HepG2 (cell line): ENCODE results near the gene INHBA. TPM values are rescaled to one million over a fixed set of nuclear protein-coding genes. Genes with fewer than 3 reads are reported as not detected.
A peak's percentile ranks its signal among the peaks of the same experiment; 100 is the strongest.

Experiments used
- ATF7 ChIP-seq, 2 experiments: fragments of 450-650 bp in 1 of 2; sonication (generic) in 1 of 2; formaldehyde crosslinking in 1 of 2; IDR thresholded peaks; 2 replicates each; pipeline versions ENCODE4 v1.4.0 to v1.6.1; 2016 to 2020; ENCODE audit warnings: antibody characterized with exemption in 1 of 2, mild to moderate bottlenecking in 1 of 2, missing genetic modification reagents in 1 of 2
- BHLHE40 ChIP-seq: IDR thresholded peaks from 2 replicates; pipeline ENCODE4 v1.6.1; 2011; ENCODE audit warnings: low read length, improper control_type of control experiment
- CC2D1A ChIP-seq: sonication (generic); formaldehyde crosslinking; IDR thresholded peaks from 2 replicates; pipeline ENCODE4 v1.8.1; 2023; ENCODE audit warnings: mild to moderate bottlenecking, missing genetic modification reagents
- FOXA3 ChIP-seq: IDR thresholded peaks from 2 replicates; pipeline ENCODE4 v1.6.1; 2016; ENCODE audit warnings: missing genetic modification reagents, missing compliant biosample characterization
- KMT2B ChIP-seq: IDR thresholded peaks from 2 replicates; pipeline ENCODE4 v1.6.1; 2016; ENCODE audit warnings: missing genetic modification reagents, missing compliant biosample characterization
- NONO ChIP-seq, 2 experiments: fragments of 450-650 bp in 1 of 2; sonication (generic) in 1 of 2; formaldehyde crosslinking in 1 of 2; IDR thresholded peaks in 1 of 2; conservative IDR thresholded peaks in 1 of 2; 2 replicates each; pipeline versions ENCODE4 v1.6.1 to v1.8.0; 2017 to 2022; ENCODE audit warnings: mild to moderate bottlenecking in 1 of 2, missing genetic modification reagents in 1 of 2, moderate library complexity in 1 of 2
- RBM22 ChIP-seq: fragments of 200-400 bp; formaldehyde crosslinking; optimal IDR thresholded peaks from 2 replicates; pipeline ENCODE3; 2017; ENCODE audit warnings: mild to moderate bottlenecking, low read length, moderate library complexity
- SPEN ChIP-seq: sonication (generic); formaldehyde crosslinking; IDR thresholded peaks from 2 replicates; pipeline ENCODE4 v1.5.1; 2020; ENCODE audit warnings: low read depth, mild to moderate bottlenecking, missing genetic modification reagents
- TARDBP ChIP-seq: sonication (generic); formaldehyde crosslinking; IDR thresholded peaks from 2 replicates; pipeline ENCODE4 v1.8.0; 2022; ENCODE audit warnings: mild to moderate bottlenecking, missing genetic modification reagents
- TMF1 ChIP-seq: sonication (generic); formaldehyde crosslinking; IDR thresholded peaks from 2 replicates; pipeline ENCODE4 v1.8.1; 2022; ENCODE audit warnings: low read depth, missing genetic modification reagents
- WIZ ChIP-seq: sonication (generic); formaldehyde crosslinking; IDR thresholded peaks from 2 replicates; pipeline ENCODE4 v1.5.1; 2020; ENCODE audit warnings: mild to moderate bottlenecking, missing genetic modification reagents
- ZFP36L1 ChIP-seq: sonication (generic); formaldehyde crosslinking; IDR thresholded peaks from 2 replicates; pipeline ENCODE4 v1.8.0; 2022; ENCODE audit warnings: mild to moderate bottlenecking, missing genetic modification reagents, moderate library complexity
- ZNF225 ChIP-seq: sonication (generic); formaldehyde crosslinking; IDR thresholded peaks from 2 replicates; pipeline ENCODE4 v1.4.0; 2020; ENCODE audit warnings: mild to moderate bottlenecking, missing genetic modification reagents
- ZNF543 ChIP-seq: sonication (generic); formaldehyde crosslinking; IDR thresholded peaks from 2 replicates; pipeline ENCODE4 v1.4.0; 2020; ENCODE audit warnings: mild to moderate bottlenecking, missing genetic modification reagents
- ZNF7 ChIP-seq: IDR thresholded peaks from 2 replicates; pipeline ENCODE4 v1.6.1; 2016; ENCODE audit warnings: missing biosample characterization, missing genetic modification reagents
- ZNF777 ChIP-seq: sonication (generic); formaldehyde crosslinking; IDR thresholded peaks from 2 replicates; pipeline ENCODE4 v1.4.0; 2020; ENCODE audit warnings: missing genetic modification reagents
- ZSCAN31 ChIP-seq: sonication (generic); formaldehyde crosslinking; IDR thresholded peaks from 2 replicates; pipeline ENCODE4 v1.5.0; 2020; ENCODE audit warnings: low read depth, mild to moderate bottlenecking, missing genetic modification reagents
- ZSCAN9 ChIP-seq: IDR thresholded peaks from 2 replicates; pipeline ENCODE4 v1.6.1; 2016; ENCODE audit warnings: borderline replicate concordance
- polyA plus RNA-seq, 8 experiments: library from polyadenylated mRNA; depleted of rRNA in 3 of 8; stranded (reverse) in 7 of 8; unstranded in 1 of 8; fragments of >200 nt; fragmentation: Illumina TruSeq in 4 of 8; extraction: Trizol in 4 of 8; gene quantifications; 2 replicates each; pipeline versions ENCODE4 v1.2.1 to v1.2.3, GENCODE V29; 2011 to 2016; ENCODE audit warnings: low read depth in 4 of 8, missing spikeins in 1 of 8, mixed read lengths in 1 of 8; ENCODE audit not compliant: insufficient read depth in 1 of 8
- total RNA-seq, 5 experiments: library from RNA; depleted of rRNA; stranded (reverse); fragments of >200 nt; fragmentation: Illumina TruSeq; extraction: Trizol; gene quantifications; 2 replicates each; pipeline ENCODE4 v1.2.3, GENCODE V29; 2016; ENCODE audit warnings: low read depth in 1 of 5
- TF ChIP-seq, protein P1 (sequence below): sonication (generic); formaldehyde crosslinking; IDR thresholded peaks from 2 replicates; pipeline ENCODE4 v1.4.0; 2020; ENCODE audit warnings: missing genetic modification reagents
- TF ChIP-seq, protein P2 (sequence below): sonication (generic); formaldehyde crosslinking; IDR thresholded peaks from 2 replicates; pipeline ENCODE4 v1.5.1; 2020; ENCODE audit warnings: missing genetic modification reagents, mild to moderate bottlenecking, borderline replicate concordance
- TF ChIP-seq, protein P3 (sequence below): sonication (generic); formaldehyde crosslinking; IDR thresholded peaks from 2 replicates; pipeline ENCODE4 v1.5.0; 2020; ENCODE audit warnings: missing genetic modification reagents, mild to moderate bottlenecking, borderline replicate concordance
- TF ChIP-seq, protein P4 (sequence below): sonication (generic); formaldehyde crosslinking; IDR thresholded peaks from 2 replicates; pipeline ENCODE4 v1.5.0; 2020; ENCODE audit warnings: mild to moderate bottlenecking, missing genetic modification reagents

The INHBA gene
- total and polyA plus RNA-seq, 2 of the 13 experiments (the other 11 are each of a cell fraction or from before 2014, with no cell fraction given), result not detected

DNA sequence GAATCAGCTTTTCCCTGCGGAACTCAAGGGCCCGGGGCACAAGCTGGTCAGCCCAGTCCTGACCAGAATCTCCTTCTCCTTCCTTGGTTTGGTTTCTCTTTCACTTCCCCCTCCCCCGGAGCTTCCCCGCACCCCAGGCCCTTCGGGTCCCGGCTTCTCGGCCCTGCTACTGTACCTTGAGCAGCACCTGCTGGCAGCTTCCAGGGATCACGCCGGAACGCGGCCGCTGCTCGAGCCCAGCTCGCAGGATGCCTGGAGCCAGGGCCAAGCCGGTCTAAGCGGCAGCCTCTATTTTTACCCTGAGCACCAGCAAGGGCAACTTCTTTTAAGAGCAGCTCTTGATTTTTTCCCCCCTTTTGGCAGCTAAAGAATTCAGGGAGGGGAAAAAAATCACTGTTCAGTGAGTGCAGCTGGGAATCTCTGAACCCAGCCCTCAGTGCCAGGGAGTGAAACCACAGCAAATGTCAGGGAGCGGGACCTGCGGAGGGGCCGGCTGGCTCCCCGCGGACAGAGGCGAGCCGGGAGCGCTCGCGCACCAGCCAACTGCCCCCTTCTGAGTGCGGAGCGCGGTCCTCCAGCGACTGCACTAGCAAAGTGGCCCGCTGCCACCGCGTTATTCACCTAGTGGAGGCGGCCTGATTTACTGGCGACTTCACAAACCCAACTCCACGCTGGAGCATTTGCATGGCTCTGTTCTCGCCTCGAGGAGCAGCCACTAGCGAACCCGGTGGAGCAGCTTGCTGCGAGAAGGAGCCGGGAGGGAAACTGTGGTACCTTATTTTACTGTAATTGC is 2.4 kb upstream of the INHBA start (continued):
- TF ChIP-seq KMT2B (no peak), ZNF7 (no peak), WIZ (CRISPR knock-in tag) (no peak), BHLHE40 (no peak), ZSCAN31 (CRISPR knock-in tag) (peak; percentile 30; the same call in 1 of the 2 replicates), ATF7 (IDR thresholded peaks at IDR 0.05) (no peak), ATF7 (CRISPR knock-in tag; IDR thresholded peaks at IDR 0.05) (no peak), SPEN (CRISPR knock-in tag) (no peak; the same call in 1 of the 2 replicates), CC2D1A (CRISPR knock-in tag) (no peak), RBM22 (no peak), ZNF777 (CRISPR knock-in tag) (no peak), TMF1 (CRISPR knock-in tag) (no peak), ZNF543 (CRISPR knock-in tag) (0 out of 2 replicates have a peak, but pooled peaks have one; percentile 20), ZNF225 (CRISPR knock-in tag) (no peak), ZFP36L1 (CRISPR knock-in tag) (no peak), TARDBP (CRISPR knock-in tag) (no peak), ZSCAN9 (CRISPR knock-in tag) (no peak), NONO (IDR thresholded peaks at IDR 0.05) (no peak), NONO (CRISPR knock-in tag; conservative IDR thresholded peaks at IDR 0.05) (peak; percentile 53), FOXA3 (no peak)
- TF ChIP-seq, protein P1, sequence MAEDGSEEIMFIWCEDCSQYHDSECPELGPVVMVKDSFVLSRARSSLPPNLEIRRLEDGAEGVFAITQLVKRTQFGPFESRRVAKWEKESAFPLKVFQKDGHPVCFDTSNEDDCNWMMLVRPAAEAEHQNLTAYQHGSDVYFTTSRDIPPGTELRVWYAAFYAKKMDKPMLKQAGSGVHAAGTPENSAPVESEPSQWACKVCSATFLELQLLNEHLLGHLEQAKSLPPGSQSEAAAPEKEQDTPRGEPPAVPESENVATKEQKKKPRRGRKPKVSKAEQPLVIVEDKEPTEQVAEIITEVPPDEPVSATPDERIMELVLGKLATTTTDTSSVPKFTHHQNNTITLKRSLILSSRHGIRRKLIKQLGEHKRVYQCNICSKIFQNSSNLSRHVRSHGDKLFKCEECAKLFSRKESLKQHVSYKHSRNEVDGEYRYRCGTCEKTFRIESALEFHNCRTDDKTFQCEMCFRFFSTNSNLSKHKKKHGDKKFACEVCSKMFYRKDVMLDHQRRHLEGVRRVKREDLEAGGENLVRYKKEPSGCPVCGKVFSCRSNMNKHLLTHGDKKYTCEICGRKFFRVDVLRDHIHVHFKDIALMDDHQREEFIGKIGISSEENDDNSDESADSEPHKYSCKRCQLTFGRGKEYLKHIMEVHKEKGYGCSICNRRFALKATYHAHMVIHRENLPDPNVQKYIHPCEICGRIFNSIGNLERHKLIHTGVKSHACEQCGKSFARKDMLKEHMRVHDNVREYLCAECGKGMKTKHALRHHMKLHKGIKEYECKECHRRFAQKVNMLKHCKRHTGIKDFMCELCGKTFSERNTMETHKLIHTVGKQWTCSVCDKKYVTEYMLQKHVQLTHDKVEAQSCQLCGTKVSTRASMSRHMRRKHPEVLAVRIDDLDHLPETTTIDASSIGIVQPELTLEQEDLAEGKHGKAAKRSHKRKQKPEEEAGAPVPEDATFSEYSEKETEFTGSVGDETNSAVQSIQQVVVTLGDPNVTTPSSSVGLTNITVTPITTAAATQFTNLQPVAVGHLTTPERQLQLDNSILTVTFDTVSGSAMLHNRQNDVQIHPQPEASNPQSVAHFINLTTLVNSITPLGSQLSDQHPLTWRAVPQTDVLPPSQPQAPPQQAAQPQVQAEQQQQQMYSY, result no peak
- TF ChIP-seq, protein P2, sequence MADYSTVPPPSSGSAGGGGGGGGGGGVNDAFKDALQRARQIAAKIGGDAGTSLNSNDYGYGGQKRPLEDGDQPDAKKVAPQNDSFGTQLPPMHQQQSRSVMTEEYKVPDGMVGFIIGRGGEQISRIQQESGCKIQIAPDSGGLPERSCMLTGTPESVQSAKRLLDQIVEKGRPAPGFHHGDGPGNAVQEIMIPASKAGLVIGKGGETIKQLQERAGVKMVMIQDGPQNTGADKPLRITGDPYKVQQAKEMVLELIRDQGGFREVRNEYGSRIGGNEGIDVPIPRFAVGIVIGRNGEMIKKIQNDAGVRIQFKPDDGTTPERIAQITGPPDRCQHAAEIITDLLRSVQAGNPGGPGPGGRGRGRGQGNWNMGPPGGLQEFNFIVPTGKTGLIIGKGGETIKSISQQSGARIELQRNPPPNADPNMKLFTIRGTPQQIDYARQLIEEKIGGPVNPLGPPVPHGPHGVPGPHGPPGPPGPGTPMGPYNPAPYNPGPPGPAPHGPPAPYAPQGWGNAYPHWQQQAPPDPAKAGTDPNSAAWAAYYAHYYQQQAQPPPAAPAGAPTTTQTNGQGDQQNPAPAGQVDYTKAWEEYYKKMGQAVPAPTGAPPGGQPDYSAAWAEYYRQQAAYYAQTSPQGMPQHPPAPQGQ, result no peak
- TF ChIP-seq, protein P3, sequence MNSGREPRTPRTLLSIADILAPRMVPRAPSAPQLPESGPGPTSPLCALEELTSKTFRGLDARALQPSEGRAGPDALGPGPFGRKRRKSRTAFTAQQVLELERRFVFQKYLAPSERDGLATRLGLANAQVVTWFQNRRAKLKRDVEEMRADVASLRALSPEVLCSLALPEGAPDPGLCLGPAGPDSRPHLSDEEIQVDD (CRISPR knock-in tag), result no peak
- TF ChIP-seq, protein P4, sequence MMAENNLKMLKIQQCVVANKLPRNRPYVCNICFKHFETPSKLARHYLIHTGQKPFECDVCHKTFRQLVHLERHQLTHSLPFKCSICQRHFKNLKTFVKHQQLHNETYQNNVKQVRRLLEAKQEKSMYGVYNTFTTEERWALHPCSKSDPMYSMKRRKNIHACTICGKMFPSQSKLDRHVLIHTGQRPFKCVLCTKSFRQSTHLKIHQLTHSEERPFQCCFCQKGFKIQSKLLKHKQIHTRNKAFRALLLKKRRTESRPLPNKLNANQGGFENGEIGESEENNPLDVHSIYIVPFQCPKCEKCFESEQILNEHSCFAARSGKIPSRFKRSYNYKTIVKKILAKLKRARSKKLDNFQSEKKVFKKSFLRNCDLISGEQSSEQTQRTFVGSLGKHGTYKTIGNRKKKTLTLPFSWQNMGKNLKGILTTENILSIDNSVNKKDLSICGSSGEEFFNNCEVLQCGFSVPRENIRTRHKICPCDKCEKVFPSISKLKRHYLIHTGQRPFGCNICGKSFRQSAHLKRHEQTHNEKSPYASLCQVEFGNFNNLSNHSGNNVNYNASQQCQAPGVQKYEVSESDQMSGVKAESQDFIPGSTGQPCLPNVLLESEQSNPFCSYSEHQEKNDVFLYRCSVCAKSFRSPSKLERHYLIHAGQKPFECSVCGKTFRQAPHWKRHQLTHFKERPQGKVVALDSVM, result no peak
